IMR-90 (cell line): Measurements from ENCODE around the gene PSMD11. TPM values are rescaled to one million over a fixed set of nuclear protein-coding genes. Genes with fewer than 3 reads are reported as not detected.

Experiments
- ATAC-seq: fragments of 200-7000 bp; cut with Tn5 transposase; 2 replicates; pipeline ENCODE4 v1.9.1; 2020; ENCODE audit warnings: low read depth, mild to moderate bottlenecking, moderate library complexity
- BruUV-seq: library from RNA; stranded (reverse); fragments of 400-500 nt; replicated peaks from 2 replicates; lab custom pipeline; 2021; lab: Mats Ljungman, UMichigan
- CTCF ChIA-PET: fragments of 300-600 bp; formaldehyde crosslinking; extraction: SDS; loops from one replicate; lab custom pipeline; 2021; ENCODE audit warnings: antibody characterized with exemption; lab: Yijun Ruan, JAX
- POLR2A ChIA-PET: fragments of 300-600 bp; sonication (Branson Sonifier 250); formaldehyde crosslinking; loops from one replicate; lab custom pipeline; 2022; ENCODE audit warnings: antibody characterized with exemption; ENCODE audit not compliant: unreplicated experiment; lab: Charles Lee
- DNase-seq: peaks from one replicate; pipeline ENCODE4 v3.0.0; 2013
- H2AFZ ChIP-seq: replicated peaks from 2 replicates; pipeline ENCODE3; 2013; ENCODE audit warnings: low read length, mild to moderate bottlenecking; ENCODE audit not compliant: poor library complexity
- H2AK5ac ChIP-seq: 2 replicates; pipeline ENCODE4 v1.6.1; 2013; ENCODE audit warnings: low read depth, low read length, inconsistent platforms
- H2AK9ac ChIP-seq: replicated peaks from 2 replicates; pipeline ENCODE3; 2013; ENCODE audit warnings: mild to moderate bottlenecking, low read depth, low read length, moderate library complexity; ENCODE audit not compliant: poor library complexity
- H2BK120ac ChIP-seq: 2 replicates; pipeline ENCODE4 v1.6.1; 2013; ENCODE audit warnings: low read depth, low read length, inconsistent platforms
- H2BK15ac ChIP-seq: 3 replicates; pipeline ENCODE4 v1.6.1; 2013; ENCODE audit warnings: low read depth, low read length, inconsistent platforms
- H2BK20ac ChIP-seq: 2 replicates; pipeline ENCODE4 v1.6.1; 2013; ENCODE audit warnings: low read depth, mild to moderate bottlenecking, inconsistent platforms, low read length, moderate library complexity
- H2BK5ac ChIP-seq: 2 replicates; pipeline ENCODE4 v1.6.1; 2013; ENCODE audit warnings: mild to moderate bottlenecking, low read depth, low read length, inconsistent platforms; ENCODE audit not compliant: poor library complexity, severe bottlenecking
- H3K14ac ChIP-seq: replicated peaks from 2 replicates; pipeline ENCODE4 v1.6.1; 2013; ENCODE audit warnings: low read depth, low read length, inconsistent platforms
- H3K18ac ChIP-seq: 2 replicates; pipeline ENCODE4 v1.6.1; 2013; ENCODE audit warnings: low read depth, low read length, control low read depth
- H3K23ac ChIP-seq: 2 replicates; pipeline ENCODE4 v1.6.1; 2013; ENCODE audit warnings: low read depth, low read length, inconsistent platforms
- H3K27ac ChIP-seq: 2 replicates; pipeline ENCODE4 v1.5.1; 2013; ENCODE audit warnings: mild to moderate bottlenecking, control low read depth, low read length; ENCODE audit not compliant: insufficient read depth
- H3K27me3 ChIP-seq: 2 replicates; pipeline ENCODE4 v1.6.1; 2013; ENCODE audit warnings: low read length; ENCODE audit not compliant: control insufficient read depth, insufficient read depth
- H3K36me3 ChIP-seq: 2 replicates; pipeline ENCODE4 v1.6.1; 2013; ENCODE audit warnings: low read length, mixed read lengths; ENCODE audit not compliant: control insufficient read depth, insufficient read depth
- H3K4ac ChIP-seq: 2 replicates; pipeline ENCODE4 v1.6.1; 2013; ENCODE audit warnings: low read depth, low read length, inconsistent platforms
- H3K4me1 ChIP-seq: 2 replicates; pipeline ENCODE4 v1.6.1; 2013; ENCODE audit warnings: low read length, mixed read lengths; ENCODE audit not compliant: control insufficient read depth, insufficient read depth
- H3K4me2 ChIP-seq: 2 replicates; pipeline ENCODE4 v1.6.1; 2013; ENCODE audit warnings: low read depth, mild to moderate bottlenecking, control low read depth, low read length, moderate library complexity
- H3K4me3 ChIP-seq: 2 replicates; pipeline ENCODE4 v1.5.1; 2013; ENCODE audit warnings: low read depth, mild to moderate bottlenecking, control low read depth, low read length, moderate library complexity; ENCODE audit not compliant: insufficient read depth
- H3K56ac ChIP-seq: 2 replicates; pipeline ENCODE4 v1.6.1; 2013; ENCODE audit warnings: low read length, inconsistent platforms; ENCODE audit not compliant: insufficient read depth; ENCODE audit errors: extremely low read depth
- H3K79me1 ChIP-seq, 2 experiments: 2 replicates each; pipeline ENCODE4 v1.6.1; 2013; ENCODE audit warnings: low read length in 2 of 2, inconsistent platforms in 1 of 2, low read depth in 1 of 2
- H3K9ac ChIP-seq: 2 replicates; pipeline ENCODE4 v1.6.1; 2013; ENCODE audit warnings: low read depth, low read length, control low read depth
- H3K9me1 ChIP-seq: 2 replicates; pipeline ENCODE4 v1.6.1; 2013; ENCODE audit warnings: low read length, inconsistent platforms; ENCODE audit not compliant: insufficient read depth
- H3K9me3 ChIP-seq: 2 replicates; pipeline ENCODE4 v1.6.1; 2013; ENCODE audit warnings: low read length; ENCODE audit not compliant: control insufficient read depth, insufficient read depth
- H4K20me1 ChIP-seq: 2 replicates; pipeline ENCODE4 v1.6.1; 2013; ENCODE audit warnings: low read length, inconsistent platforms; ENCODE audit not compliant: insufficient read depth
- H4K5ac ChIP-seq: 2 replicates; pipeline ENCODE4 v1.6.1; 2013; ENCODE audit warnings: mild to moderate bottlenecking, low read depth, low read length, control low read depth
- H4K8ac ChIP-seq, 2 experiments: 2 replicates each; pipeline ENCODE4 v1.6.1; 2013; ENCODE audit warnings: low read depth in 2 of 2, low read length in 2 of 2, control low read depth in 1 of 2, inconsistent platforms in 1 of 2
- H4K91ac ChIP-seq: 2 replicates; pipeline ENCODE4 v1.6.1; 2013; ENCODE audit warnings: low read depth, low read length, inconsistent platforms; ENCODE audit not compliant: insufficient read depth
- BHLHE40 ChIP-seq: fragments of 150-350 bp; IDR thresholded peaks from 2 replicates; pipeline ENCODE4 v1.6.1; 2016; ENCODE audit warnings: mild to moderate bottlenecking, low read depth, low read length
- CEBPB ChIP-seq: IDR thresholded peaks from 2 replicates; pipeline ENCODE4 v1.6.1; 2012; ENCODE audit warnings: low read depth, low read length, improper control_type of control experiment
- CHD1 ChIP-seq: IDR thresholded peaks from 2 replicates; pipeline ENCODE4 v1.6.1; 2012; ENCODE audit warnings: low read depth, low read length, improper control_type of control experiment
- FOS ChIP-seq: fragments of 150-350 bp; IDR thresholded peaks from 2 replicates; pipeline ENCODE4 v1.6.1; 2016; ENCODE audit warnings: low read depth, low read length
- MAFK ChIP-seq: IDR thresholded peaks from 2 replicates; pipeline ENCODE4 v1.6.1; 2012; ENCODE audit warnings: low read depth, low read length, improper control_type of control experiment
- MAZ ChIP-seq: IDR thresholded peaks from 2 replicates; pipeline ENCODE4 v1.6.1; 2012; ENCODE audit warnings: low read depth, mild to moderate bottlenecking, low read length, improper control_type of control experiment, moderate library complexity, borderline replicate concordance
- MXI1 ChIP-seq: IDR thresholded peaks from 2 replicates; pipeline ENCODE4 v1.6.1; 2012; ENCODE audit warnings: low read depth, mild to moderate bottlenecking, low read length, moderate library complexity, borderline replicate concordance
- NFE2L2 ChIP-seq: fragments of 150-350 bp; IDR thresholded peaks from 2 replicates; pipeline ENCODE4 v1.6.1; 2016; ENCODE audit warnings: low read depth, mild to moderate bottlenecking, low read length
- POLR2A ChIP-seq: IDR thresholded peaks from 2 replicates; pipeline ENCODE4 v1.6.1; 2012; ENCODE audit warnings: mild to moderate bottlenecking, low read depth, low read length
- RAD21 ChIP-seq: IDR thresholded peaks from 2 replicates; pipeline ENCODE4 v1.6.1; 2012; ENCODE audit warnings: low read length, improper control_type of control experiment
- RCOR1 ChIP-seq: IDR thresholded peaks from 2 replicates; pipeline ENCODE4 v1.6.1; 2012; ENCODE audit warnings: mild to moderate bottlenecking, low read length, improper control_type of control experiment; ENCODE audit not compliant: insufficient replicate concordance
- RFX5 ChIP-seq: IDR thresholded peaks from 2 replicates; pipeline ENCODE4 v1.8.0; 2012; ENCODE audit warnings: low read depth, mild to moderate bottlenecking, low read length, moderate library complexity
- SMC3 ChIP-seq: fragments of 150-350 bp; IDR thresholded peaks from 2 replicates; pipeline ENCODE4 v1.6.1; 2016; ENCODE audit warnings: low read depth, mild to moderate bottlenecking, antibody characterized with exemption, low read length, moderate library complexity
- WGBS, 2 experiments: methylation state at CpG; one replicate each; pipeline versions ENCODE4 v1.1.5 to v1.1.7; 2013; ENCODE audit warnings: missing lambda C conversion rate in 2 of 2; ENCODE audit not compliant: insufficient read length in 1 of 2; ENCODE audit errors: extremely low coverage in 2 of 2; 5-methylcytosine and 5-hydroxymethylcytosine counted together
- dilution Hi-C: fragments of 300-500 bp; cut with HindIII; formaldehyde crosslinking; loops from one replicate; pipeline ENCODE4 v1.14.3; 2018; ENCODE audit warnings: low sequenced_read_pairs; ENCODE audit not compliant: unreplicated experiment
- in situ Hi-C: fragments of 300-500 bp; cut with MboI; formaldehyde crosslinking; loops from 3 replicates; pipeline ENCODE4 v1.14.3; 2019; ENCODE audit warnings: low sequenced_read_pairs, inconsistent platforms, mixed read lengths
- intact Hi-C: fragments of 100-400 bp; cut with micrococcal nuclease; formaldehyde crosslinking; loops from 2 replicates; pipeline ENCODE4 v1.10.0; 2022
- polyA plus RNA-seq, 3 experiments: library from polyadenylated mRNA; depleted of rRNA; stranded (reverse); fragments of >200 nt; gene quantifications; 2 replicates each; pipeline ENCODE4 v1.2.3, GENCODE V29; 2012; ENCODE audit warnings: low replicate concordance in 1 of 3
- total RNA-seq: library from RNA; depleted of rRNA; stranded (reverse); fragments of >200 nt; gene quantifications from 2 replicates; pipeline ENCODE4 v1.2.3, GENCODE V29; 2012
- TF ChIP-seq, protein P1 (sequence below): fragments of 150-350 bp; IDR thresholded peaks from 2 replicates; pipeline ENCODE4 v1.6.1; 2017; ENCODE audit warnings: mild to moderate bottlenecking, antibody characterized with exemption, low read length, low read depth
- TF ChIP-seq, protein P2 (sequence below): fragments of 150-350 bp; IDR thresholded peaks from 2 replicates; pipeline ENCODE4 v1.6.1; 2016; ENCODE audit warnings: low read depth, mild to moderate bottlenecking, low read length, moderate library complexity, borderline replicate concordance
- TF ChIP-seq, protein P3 (sequence below): conservative IDR thresholded peaks from 2 replicates; pipeline ENCODE4 v1.5.1; 2012; ENCODE audit warnings: mild to moderate bottlenecking, low read depth, low read length, improper control_type of control experiment

PSMD11 gene
- total and polyA plus RNA-seq, 2 of the 4 experiments (the other 2 are of a cell fraction) = 64.7 to 85.9 TPM

DNA sequence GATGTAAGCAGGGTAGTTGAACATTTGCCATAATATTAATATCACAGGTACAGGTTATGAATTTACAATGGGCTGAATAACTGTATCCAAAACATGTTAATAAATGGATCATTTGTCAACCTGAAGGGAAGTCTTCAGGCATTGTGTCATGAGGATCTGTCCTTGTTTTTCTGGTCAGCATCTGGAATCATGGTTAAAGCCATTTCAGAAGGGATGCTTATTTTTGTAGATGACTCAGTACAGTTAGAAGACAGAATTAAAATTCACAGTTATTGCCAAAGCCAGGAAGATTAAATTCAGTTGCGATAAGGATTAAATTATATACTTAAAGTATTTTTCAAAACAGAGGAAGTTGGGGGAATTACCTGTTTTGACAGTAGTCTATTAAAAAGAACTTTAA lies 8.0 kb downstream of the PSMD11 start:
- Histone ChIP-seq H3K36me3 (peaks cover 40% of the 10 kb centered on the region), H2BK5ac (no peak overlapping the region), H3K4me3 (no peak overlapping the region), H2BK120ac (no peak overlapping the region), H3K9ac (no peak overlapping the region), H3K79me1 (peaks cover 32 to 42% of the 10 kb centered on the region in 2 experiments), H3K27me3 (no peaks in the 10 kb centered on the region), H3K14ac (no peak overlapping the region), H4K20me1 (peaks cover 29% of the 10 kb centered on the region; the same call in 1 of the 2 replicates), H2AK5ac (no peak overlapping the region), H4K5ac (no peak overlapping the region), H3K4me1 (peaks cover 2% of the 10 kb centered on the region; the same call in 1 of the 2 replicates), H4K8ac (no peak overlapping the region), H3K18ac (no peak overlapping the region), H2BK20ac (no peak overlapping the region), H3K27ac (no peak overlapping the region), H4K91ac (no peak overlapping the region), H3K56ac (no peak overlapping the region), H3K23ac (no peak overlapping the region), H3K4ac (no peak overlapping the region), H2AFZ (no peak overlapping the region), H2AK9ac (no peak overlapping the region), H3K4me2 (no peak overlapping the region), H3K9me1 (no peaks in the 10 kb centered on the region; the same call in 1 of the 2 replicates), H3K9me3 (no peaks in the 10 kb centered on the region), H2BK15ac (no peak overlapping the region)
- DNase-seq = peak; percentile 73
- dilution Hi-C loops = no loop called here
- in situ Hi-C loops = no loop called here
- no CpG with 5 or more reads among the region's 1 CpG for WGBS, 2 experiments
- POLR2A ChIA-PET = no interaction called here
- intact Hi-C loops = no loop called here
- ATAC-seq = peak; percentile 76
- no TSS peak for BruUV-seq
- TF ChIP-seq MXI1 = no peak
- TF ChIP-seq POLR2A = no peak
- TF ChIP-seq MAZ = no peak
- TF ChIP-seq MAFK = no peak
- no peak for TF ChIP-seq RFX5
- TF ChIP-seq CHD1 = no peak
- peak; percentile 27; the same call in 1 of the 2 replicates for TF ChIP-seq FOS
- no peak for TF ChIP-seq RAD21
- TF ChIP-seq RCOR1 = no peak
- TF ChIP-seq SMC3 = no peak
- no peak for TF ChIP-seq NFE2L2
- TF ChIP-seq, protein P1, sequence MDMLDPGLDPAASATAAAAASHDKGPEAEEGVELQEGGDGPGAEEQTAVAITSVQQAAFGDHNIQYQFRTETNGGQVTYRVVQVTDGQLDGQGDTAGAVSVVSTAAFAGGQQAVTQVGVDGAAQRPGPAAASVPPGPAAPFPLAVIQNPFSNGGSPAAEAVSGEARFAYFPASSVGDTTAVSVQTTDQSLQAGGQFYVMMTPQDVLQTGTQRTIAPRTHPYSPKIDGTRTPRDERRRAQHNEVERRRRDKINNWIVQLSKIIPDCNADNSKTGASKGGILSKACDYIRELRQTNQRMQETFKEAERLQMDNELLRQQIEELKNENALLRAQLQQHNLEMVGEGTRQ = no peak
- peak; percentile 10; the same call in 1 of the 2 replicates for TF ChIP-seq CEBPB
- TF ChIP-seq, protein P2, sequence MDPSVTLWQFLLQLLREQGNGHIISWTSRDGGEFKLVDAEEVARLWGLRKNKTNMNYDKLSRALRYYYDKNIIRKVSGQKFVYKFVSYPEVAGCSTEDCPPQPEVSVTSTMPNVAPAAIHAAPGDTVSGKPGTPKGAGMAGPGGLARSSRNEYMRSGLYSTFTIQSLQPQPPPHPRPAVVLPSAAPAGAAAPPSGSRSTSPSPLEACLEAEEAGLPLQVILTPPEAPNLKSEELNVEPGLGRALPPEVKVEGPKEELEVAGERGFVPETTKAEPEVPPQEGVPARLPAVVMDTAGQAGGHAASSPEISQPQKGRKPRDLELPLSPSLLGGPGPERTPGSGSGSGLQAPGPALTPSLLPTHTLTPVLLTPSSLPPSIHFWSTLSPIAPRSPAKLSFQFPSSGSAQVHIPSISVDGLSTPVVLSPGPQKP = no peak
- TF ChIP-seq BHLHE40 = no peak
- TF ChIP-seq, protein P3, sequence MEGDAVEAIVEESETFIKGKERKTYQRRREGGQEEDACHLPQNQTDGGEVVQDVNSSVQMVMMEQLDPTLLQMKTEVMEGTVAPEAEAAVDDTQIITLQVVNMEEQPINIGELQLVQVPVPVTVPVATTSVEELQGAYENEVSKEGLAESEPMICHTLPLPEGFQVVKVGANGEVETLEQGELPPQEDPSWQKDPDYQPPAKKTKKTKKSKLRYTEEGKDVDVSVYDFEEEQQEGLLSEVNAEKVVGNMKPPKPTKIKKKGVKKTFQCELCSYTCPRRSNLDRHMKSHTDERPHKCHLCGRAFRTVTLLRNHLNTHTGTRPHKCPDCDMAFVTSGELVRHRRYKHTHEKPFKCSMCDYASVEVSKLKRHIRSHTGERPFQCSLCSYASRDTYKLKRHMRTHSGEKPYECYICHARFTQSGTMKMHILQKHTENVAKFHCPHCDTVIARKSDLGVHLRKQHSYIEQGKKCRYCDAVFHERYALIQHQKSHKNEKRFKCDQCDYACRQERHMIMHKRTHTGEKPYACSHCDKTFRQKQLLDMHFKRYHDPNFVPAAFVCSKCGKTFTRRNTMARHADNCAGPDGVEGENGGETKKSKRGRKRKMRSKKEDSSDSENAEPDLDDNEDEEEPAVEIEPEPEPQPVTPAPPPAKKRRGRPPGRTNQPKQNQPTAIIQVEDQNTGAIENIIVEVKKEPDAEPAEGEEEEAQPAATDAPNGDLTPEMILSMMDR = no peak
- CTCF ChIA-PET = no interaction called here
